ENCODE data around the gene BMP3.

BMP3 gene

DNA sequence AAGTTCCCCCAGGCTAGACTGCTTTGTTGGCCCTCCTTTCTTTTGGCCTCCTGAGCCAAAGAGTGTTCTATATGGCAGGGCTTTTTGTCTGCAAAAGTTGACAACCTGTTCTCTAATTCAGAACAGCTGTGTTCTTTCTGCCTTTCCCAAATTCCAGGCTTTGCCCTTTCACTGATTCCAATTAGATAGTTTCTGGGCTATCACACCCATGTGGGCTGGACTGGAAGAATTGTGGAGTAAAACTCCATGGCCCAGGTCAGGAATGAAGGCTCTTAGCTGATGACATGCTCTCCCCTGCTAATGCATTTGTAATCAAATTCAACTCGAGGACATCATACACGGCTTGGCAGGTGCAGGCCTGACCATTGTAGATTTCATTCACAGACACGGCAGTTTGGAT lies 19.4 kb downstream of the BMP3 start:
- Histone ChIP-seq H3K4me1 (ENCODE audit: low read length) (peaks cover 28% of the 10 kb centered on the region), H3K36me3 (replicated peaks; ENCODE audit: low read depth, low read length) (no peaks in the 10 kb centered on the region), H3K9ac (ENCODE audit: low read length) (no peak overlapping the region), H3K9me3 (ENCODE audit: insufficient read depth, low read length) (no peaks in the 10 kb centered on the region), H3K27me3 (ENCODE audit: low read depth, low read length) (peaks cover 54% of the 10 kb centered on the region), H3K79me2 (ENCODE audit: low read length) (no peaks in the 10 kb centered on the region), H3K27ac (ENCODE audit: low read length) (no peak overlapping the region), H4K20me1 (ENCODE audit: insufficient read depth, low read length) (no peaks in the 10 kb centered on the region), H2AFZ (ENCODE audit: low read depth, low read length) (no peak overlapping the region), H3K4me3 (ENCODE audit: low read length) (no peak overlapping the region), H3K4me2 (ENCODE audit: low read length) (no peak overlapping the region)
- TF ChIP-seq, protein P1, sequence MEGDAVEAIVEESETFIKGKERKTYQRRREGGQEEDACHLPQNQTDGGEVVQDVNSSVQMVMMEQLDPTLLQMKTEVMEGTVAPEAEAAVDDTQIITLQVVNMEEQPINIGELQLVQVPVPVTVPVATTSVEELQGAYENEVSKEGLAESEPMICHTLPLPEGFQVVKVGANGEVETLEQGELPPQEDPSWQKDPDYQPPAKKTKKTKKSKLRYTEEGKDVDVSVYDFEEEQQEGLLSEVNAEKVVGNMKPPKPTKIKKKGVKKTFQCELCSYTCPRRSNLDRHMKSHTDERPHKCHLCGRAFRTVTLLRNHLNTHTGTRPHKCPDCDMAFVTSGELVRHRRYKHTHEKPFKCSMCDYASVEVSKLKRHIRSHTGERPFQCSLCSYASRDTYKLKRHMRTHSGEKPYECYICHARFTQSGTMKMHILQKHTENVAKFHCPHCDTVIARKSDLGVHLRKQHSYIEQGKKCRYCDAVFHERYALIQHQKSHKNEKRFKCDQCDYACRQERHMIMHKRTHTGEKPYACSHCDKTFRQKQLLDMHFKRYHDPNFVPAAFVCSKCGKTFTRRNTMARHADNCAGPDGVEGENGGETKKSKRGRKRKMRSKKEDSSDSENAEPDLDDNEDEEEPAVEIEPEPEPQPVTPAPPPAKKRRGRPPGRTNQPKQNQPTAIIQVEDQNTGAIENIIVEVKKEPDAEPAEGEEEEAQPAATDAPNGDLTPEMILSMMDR (IDR thresholded peaks at IDR 0.05; ENCODE audit: low read depth, low read length): no peak
- TF ChIP-seq EZH2phosphoT487 (IDR thresholded peaks at IDR 0.05; ENCODE audit: low read depth): no peak

DNA sequence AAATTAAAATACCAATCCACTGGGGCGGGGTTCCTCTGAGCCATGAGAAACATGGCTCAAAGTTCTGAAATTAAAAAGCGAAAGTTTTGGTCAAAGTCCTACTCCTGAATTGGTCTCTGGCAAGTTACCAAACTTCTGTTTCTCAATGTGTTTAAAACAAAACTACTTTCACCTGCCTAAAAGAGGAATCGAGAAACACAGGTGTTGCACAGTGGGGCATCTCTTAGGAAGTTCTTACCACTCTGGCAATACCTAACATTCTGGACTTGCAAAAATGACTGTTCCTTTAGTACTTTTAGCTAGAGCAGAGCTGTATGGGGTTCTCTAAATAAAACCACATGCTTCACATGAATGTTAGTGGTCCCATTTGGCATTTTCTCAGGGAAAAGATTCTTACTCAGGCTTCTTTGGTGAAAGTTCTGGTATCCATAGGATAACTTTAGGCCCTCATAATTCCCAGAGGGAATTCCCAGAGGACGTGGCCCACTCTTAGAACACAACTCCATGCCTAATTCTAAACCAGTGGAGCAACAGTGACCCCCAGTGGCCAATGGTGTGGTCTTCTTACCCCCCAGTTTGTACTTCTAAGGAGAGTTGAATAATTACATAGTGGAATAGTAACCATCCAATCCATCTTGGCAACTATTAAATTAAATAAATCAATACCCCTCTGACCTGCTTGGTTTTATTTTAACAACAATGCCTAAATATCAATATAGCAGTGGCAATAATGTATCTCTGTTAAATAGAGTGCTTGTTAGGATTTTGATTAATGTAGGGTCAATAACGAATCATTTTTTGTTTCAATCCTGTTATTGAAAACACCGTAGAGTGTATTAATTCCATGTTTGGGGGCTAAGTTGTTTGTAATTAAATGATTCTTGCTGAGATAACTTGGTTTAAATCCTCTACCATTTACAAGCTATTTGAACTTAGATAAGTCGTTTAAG lies 21.9 kb downstream of the BMP3 start:
- Histone ChIP-seq H3K4me3 (ENCODE audit: low read length) (peak overlapping the region; percentile 53), H3K4me1 (ENCODE audit: low read length) (peaks cover 28% of the 10 kb centered on the region), H3K36me3 (replicated peaks; ENCODE audit: low read depth, low read length) (no peaks in the 10 kb centered on the region), H4K20me1 (ENCODE audit: insufficient read depth, low read length) (no peaks in the 10 kb centered on the region), H3K9me3 (ENCODE audit: insufficient read depth, low read length) (no peaks in the 10 kb centered on the region), H3K27me3 (ENCODE audit: low read depth, low read length) (peaks cover 39% of the 10 kb centered on the region), H3K79me2 (ENCODE audit: low read length) (no peaks in the 10 kb centered on the region), H3K27ac (ENCODE audit: low read length) (peak overlapping the region; percentile 67), H3K9ac (ENCODE audit: low read length) (peak overlapping the region; percentile 1; the same call in 1 of the 2 replicates), H3K4me2 (ENCODE audit: low read length) (peak overlapping the region; percentile 73), H2AFZ (ENCODE audit: low read depth, low read length) (no peak overlapping the region)
- TF ChIP-seq, protein P1 (IDR thresholded peaks at IDR 0.05; ENCODE audit: low read depth, low read length): peak; percentile 94
- peak; percentile 87 for TF ChIP-seq EZH2phosphoT487 (IDR thresholded peaks at IDR 0.05; ENCODE audit: low read depth)

DNA sequence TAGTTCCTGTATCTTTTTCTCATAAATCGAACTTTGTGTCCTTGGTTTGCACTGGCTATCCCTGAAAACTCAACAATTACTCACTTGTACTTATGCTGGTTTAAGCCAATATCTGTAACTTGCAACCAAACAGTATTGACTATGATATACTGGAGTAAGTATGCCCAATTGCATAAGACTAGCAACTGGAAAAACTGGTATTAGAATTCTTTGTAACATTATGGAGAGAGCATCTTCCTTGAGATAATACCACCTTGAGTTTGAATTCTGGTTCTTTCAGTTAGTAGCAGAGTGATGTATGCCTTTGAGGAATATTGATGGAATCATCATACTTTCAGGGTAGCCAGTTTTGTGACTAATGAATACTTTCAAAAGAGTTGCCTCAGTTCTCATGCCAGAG lies 28.1 kb downstream of the BMP3 start:
- H3K4me2 ChIP-seq (ENCODE audit: low read length): no peak overlapping the region

More for the DNA sequence above, 28.1 kb downstream of the BMP3 start:
- H3K36me3 ChIP-seq (replicated peaks; ENCODE audit: low read depth, low read length): no peaks in the 10 kb centered on the region
- no peak overlapping the region for H3K27ac ChIP-seq (ENCODE audit: low read length)
- no peaks in the 10 kb centered on the region for H4K20me1 ChIP-seq (ENCODE audit: insufficient read depth, low read length)
- no peaks in the 10 kb centered on the region for H3K9me3 ChIP-seq (ENCODE audit: insufficient read depth, low read length)
- H2AFZ ChIP-seq (ENCODE audit: low read depth, low read length): no peak overlapping the region
- H3K9ac ChIP-seq (ENCODE audit: low read length): no peak overlapping the region
- no peaks in the 10 kb centered on the region for H3K79me2 ChIP-seq (ENCODE audit: low read length)
- no peak overlapping the region for H3K4me3 ChIP-seq (ENCODE audit: low read length)
- H3K4me1 ChIP-seq (ENCODE audit: low read length): peaks cover 23% of the 10 kb centered on the region
- TF ChIP-seq EZH2phosphoT487 (IDR thresholded peaks at IDR 0.05; ENCODE audit: low read depth): no peak
- TF ChIP-seq, protein P1 (IDR thresholded peaks at IDR 0.05; ENCODE audit: low read depth, low read length): no peak
- no peaks in the 10 kb centered on the region for H3K27me3 ChIP-seq (ENCODE audit: low read depth, low read length)

Measured in OCI-LY3 (cell line).